ENCODE results near the gene SNED1.
"Not testable (repeated sequence)": the region's sequence is repeated elsewhere in the genome, so short reads cannot be mapped to it uniquely, and the experiment has no call there.

- TF ChIP-seq EZH2 (IDR thresholded peaks at IDR 0.05; ENCODE audit: borderline replicate concordance, low read depth, low read length, severe bottlenecking); CTCF (IDR thresholded peaks at IDR 0.05; ENCODE audit: borderline replicate concordance, extremely low read depth, low read length, poor library complexity, severe bottlenecking): not testable (repeated sequence)
These were observed 94.8 kb downstream of the SNED1 start for GRCh38 chr2:241093133-241093781.
